GM12878 (cell line): Measurements from ENCODE around the gene GPR17. TPM values are rescaled to one million over a fixed set of nuclear protein-coding genes. Genes with fewer than 3 reads are reported as not detected.

ENCODE experiments used
- ATAC-seq: fragments of 200-7000 bp; cut with Tn5 transposase; 3 replicates; pipeline ENCODE4 v1.9.1; 2020; ENCODE audit warnings: mild to moderate bottlenecking, moderate library complexity
- BruUV-seq: library from RNA; stranded (reverse); fragments of 400-500 nt; replicated peaks from 2 replicates; lab custom pipeline; 2021; lab: Mats Ljungman, UMichigan
- CTCF ChIA-PET: fragments of 300-600 bp; sonication (Branson Sonifier 250); formaldehyde crosslinking; extraction: SDS; loops from one replicate; lab custom pipeline; 2021; ENCODE audit warnings: inconsistent platforms; lab: Yijun Ruan, JAX
- POLR2A ChIA-PET: fragments of 350-600 bp; formaldehyde crosslinking; extraction: SDS; loops from one replicate; lab custom pipeline; 2021; ENCODE audit warnings: inconsistent platforms; lab: Charles Lee
- RAD21 ChIA-PET: fragments of 300-600 bp; sonication (Branson Sonifier 250); formaldehyde crosslinking; loops from one replicate; lab custom pipeline; 2023; ENCODE audit warnings: antibody characterized with exemption; ENCODE audit not compliant: unreplicated experiment; lab: Charles Lee
- SMC1A ChIA-PET: fragments of 300-600 bp; sonication (Branson Sonifier 250); formaldehyde crosslinking; loops from one replicate; lab custom pipeline; 2023; ENCODE audit not compliant: unreplicated experiment, uncharacterized antibody; lab: Charles Lee
- DNase-seq: peaks from one replicate; pipeline ENCODE4 v3.0.0-alpha.2; 2011; ENCODE audit warnings: low read depth, low spot score
- FAIRE-seq: peaks from 3 replicates; lab custom pipeline; 2011; peaks lifted over from hg19 to GRCh38; lab: Jason Lieb, UNC
- H2AFZ ChIP-seq: 2 replicates; pipeline ENCODE4 v1.6.0; 2011; ENCODE audit warnings: low read depth, low read length, control low read depth; ENCODE audit not compliant: control insufficient read depth
- H3K27ac ChIP-seq: 2 replicates; pipeline ENCODE4 v1.5.1; 2011; ENCODE audit warnings: control low read depth; ENCODE audit not compliant: control insufficient read depth, insufficient read depth
- H3K27me3 ChIP-seq, 2 experiments: replicated peaks in 1 of 2; 2 replicates each; pipeline versions ENCODE4 v1.6.0 to v1.6.1; 2011; ENCODE audit warnings: low read length in 1 of 2; ENCODE audit not compliant: control insufficient read depth in 2 of 2, insufficient read depth in 2 of 2
- H3K36me3 ChIP-seq, 2 experiments: 2 replicates each; pipeline ENCODE4 v1.5.1; 2011; ENCODE audit warnings: low read length in 1 of 2; ENCODE audit not compliant: control insufficient read depth in 2 of 2, insufficient read depth in 2 of 2
- H3K4me1 ChIP-seq: 2 replicates; pipeline ENCODE4 v1.6.1; 2011; ENCODE audit warnings: mild to moderate bottlenecking, low read length, moderate library complexity, mixed read lengths; ENCODE audit not compliant: control insufficient read depth, insufficient read depth
- H3K4me2 ChIP-seq: 2 replicates; pipeline ENCODE4 v1.6.0; 2011; ENCODE audit warnings: control low read depth; ENCODE audit not compliant: control insufficient read depth, insufficient read depth
- H3K4me3 ChIP-seq: fragments of 200-600 bp; sonication (generic); 2 replicates; pipeline ENCODE4 v1.5.1; 2016
- H3K79me2 ChIP-seq: 2 replicates; pipeline ENCODE4 v1.6.0; 2011; ENCODE audit warnings: low read length; ENCODE audit not compliant: control insufficient read depth, insufficient read depth
- H3K9ac ChIP-seq: 2 replicates; pipeline ENCODE4 v1.8.0; 2011; ENCODE audit warnings: low read length, control low read depth, mixed read lengths; ENCODE audit not compliant: control insufficient read depth, insufficient read depth
- H3K9me3 ChIP-seq: replicated peaks from 3 replicates; pipeline ENCODE4 v1.5.1; 2011; ENCODE audit warnings: mild to moderate bottlenecking, low read length; ENCODE audit not compliant: control insufficient read depth, insufficient read depth
- H4K20me1 ChIP-seq: 2 replicates; pipeline ENCODE4 v1.6.0; 2011; ENCODE audit not compliant: control insufficient read depth, insufficient read depth
- ATF3 ChIP-seq: IDR thresholded peaks from 2 replicates; pipeline ENCODE4 v1.6.1; 2011; ENCODE audit warnings: low read depth, mild to moderate bottlenecking, low read length, moderate library complexity, borderline replicate concordance; ENCODE audit errors: extremely low read depth
- ATF7 ChIP-seq: fragments of 450-650 bp; IDR thresholded peaks from 2 replicates; pipeline ENCODE4 v1.6.1; 2016; ENCODE audit warnings: low read depth, mild to moderate bottlenecking
- CTCF ChIP-seq, 3 experiments: IDR thresholded peaks in 2 of 3; conservative IDR thresholded peaks in 1 of 3; 2 replicates each; pipeline ENCODE4 v1.5.1; 2011; ENCODE audit warnings: low read depth in 3 of 3, low read length in 3 of 3, mild to moderate bottlenecking in 3 of 3, control low read depth in 2 of 3, moderate library complexity in 2 of 3, inconsistent platforms in 1 of 3, mixed read lengths in 1 of 3; ENCODE audit not compliant: control insufficient read depth in 2 of 3, insufficient read depth in 1 of 3; ENCODE audit errors: extremely low read depth in 1 of 3
- DPF2 ChIP-seq: fragments of 450-650 bp; IDR thresholded peaks from 2 replicates; pipeline ENCODE4 v1.6.1; 2017; ENCODE audit warnings: mild to moderate bottlenecking
- E2F4 ChIP-seq: IDR thresholded peaks from 2 replicates; pipeline ENCODE4 v1.6.1; 2012; ENCODE audit warnings: low read depth, low read length, improper control_type of control experiment
- GATAD2B ChIP-seq: fragments of 450-650 bp; conservative IDR thresholded peaks from 2 replicates; pipeline ENCODE4 v1.6.1; 2017; ENCODE audit warnings: low read depth, mild to moderate bottlenecking, moderate library complexity
- HCFC1 ChIP-seq: fragments of 150-350 bp; IDR thresholded peaks from 2 replicates; pipeline ENCODE4 v1.6.1; 2014; ENCODE audit warnings: low read length
- IKZF2 ChIP-seq, 2 experiments: fragments of 450-650 bp; IDR thresholded peaks; 2 replicates each; pipeline ENCODE4 v1.6.1; 2017; ENCODE audit warnings: mild to moderate bottlenecking in 2 of 2, moderate library complexity in 2 of 2
- JUNB ChIP-seq: IDR thresholded peaks from 2 replicates; pipeline ENCODE4 v1.6.1; 2016; ENCODE audit warnings: antibody characterized with exemption, mild to moderate bottlenecking
- MXI1 ChIP-seq: fragments of 150-350 bp; IDR thresholded peaks from 2 replicates; pipeline ENCODE4 v1.6.1; 2011; ENCODE audit warnings: low read depth, mild to moderate bottlenecking, inconsistent platforms, low read length, improper control_type of control experiment
- NFYB ChIP-seq: IDR thresholded peaks from 2 replicates; pipeline ENCODE4 v1.6.1; 2011; ENCODE audit warnings: low read depth, mild to moderate bottlenecking, low read length, improper control_type of control experiment, moderate library complexity; ENCODE audit not compliant: insufficient read depth
- POLR2A ChIP-seq: IDR thresholded peaks from 2 replicates; pipeline ENCODE4 v1.6.1; 2011; ENCODE audit warnings: low read depth, mild to moderate bottlenecking, low read length
- POLR2AphosphoS5 ChIP-seq: IDR thresholded peaks from 2 replicates; pipeline ENCODE4 v1.6.1; 2011; ENCODE audit warnings: mild to moderate bottlenecking, low read length, inconsistent platforms
- RAD21 ChIP-seq: IDR thresholded peaks from 2 replicates; pipeline ENCODE4 v1.6.1; 2011; ENCODE audit warnings: mild to moderate bottlenecking, low read depth, low read length, moderate library complexity; ENCODE audit not compliant: insufficient read depth
- RB1 ChIP-seq: fragments of 450-650 bp; formaldehyde crosslinking; IDR thresholded peaks from 2 replicates; pipeline ENCODE4 v1.6.1; 2017; ENCODE audit warnings: mild to moderate bottlenecking, borderline replicate concordance
- SIN3A ChIP-seq: IDR thresholded peaks from 2 replicates; pipeline ENCODE4 v1.6.1; 2012; ENCODE audit warnings: low read depth, low read length, improper control_type of control experiment
- SMC3 ChIP-seq: IDR thresholded peaks from 2 replicates; pipeline ENCODE4 v1.6.1; 2011; ENCODE audit warnings: low read length, improper control_type of control experiment, borderline replicate concordance
- ZBED1 ChIP-seq: IDR thresholded peaks from 2 replicates; pipeline ENCODE4 v1.6.1; 2016; ENCODE audit warnings: borderline replicate concordance
- ZBTB11 ChIP-seq: fragments of 450-650 bp; formaldehyde crosslinking; IDR thresholded peaks from 2 replicates; pipeline ENCODE4 v1.5.0; 2022; ENCODE audit warnings: mild to moderate bottlenecking, missing genetic modification characterization
- WGBS: methylation state at CpG from one replicate; pipeline ENCODE4 v1.1.6; 2016; ENCODE audit warnings: low lambda C conversion rate; ENCODE audit not compliant: insufficient replicate concordance, insufficient coverage; ENCODE audit errors: missing lambda C conversion rate; 5-methylcytosine and 5-hydroxymethylcytosine counted together
- in situ Hi-C: fragments of 300-500 bp; cut with MboI; formaldehyde crosslinking; loops from 9 replicates; pipeline ENCODE4 v1.14.3; 2018; ENCODE audit warnings: mixed read lengths
- intact Hi-C: fragments of 100-400 bp; cut with micrococcal nuclease; formaldehyde crosslinking; loops from one replicate; pipeline ENCODE4 v1.14.2; 2022; ENCODE audit not compliant: unreplicated experiment
- polyA plus RNA-seq, 11 experiments: library from polyadenylated mRNA; depleted of rRNA in 4 of 11; unstranded in 6 of 11; stranded (reverse) in 5 of 11; fragments of >200 nt; fragmentation: Nextera tagmentation in 4 of 11; fragmentation: Illumina TruSeq in 1 of 11; extraction: Ambion mirVana in 4 of 11; extraction: Trizol in 1 of 11; gene quantifications; 1 replicate in 1 of 11; 2 replicates in 10 of 11; pipeline versions ENCODE4 v1.2.1 to v1.2.3, GENCODE V29; 2011 to 2016; ENCODE audit warnings: inconsistent platforms in 2 of 11, missing spikeins in 2 of 11, low read depth in 1 of 11
- total RNA-seq, 4 experiments: library from RNA; depleted of rRNA in 3 of 4; stranded (reverse); fragments of >200 nt in 3 of 4; fragmentation: Illumina TruSeq in 1 of 4; extraction: Trizol in 1 of 4; gene quantifications; 2 replicates each; pipeline versions ENCODE4 v1.2.1 to v1.2.3, GENCODE V29; 2013 to 2021

GPR17 gene
- total and polyA plus RNA-seq, 10 of the 15 experiments (the other 5 are each of a cell fraction or from before 2014, with no cell fraction given), result not detected

GRCh38 chr2:127649684-127650040 is 3.7 kb downstream of the GPR17 start:
- H3K9ac ChIP-seq, result no peak overlapping the region
- no TSS peak for BruUV-seq
- ATAC-seq, result peak; percentile 93
- in situ Hi-C loops (loop anchor here (5.0 kb wide), 1 partner anchor 452 kb away; no protein-coding TSS in a partner anchor), intact Hi-C loops (loop anchor here (1.0 to 5.0 kb wide), 3 partner anchors 58 to 452 kb away; partner anchors contain the start of gene IWS1)
- ChIA-PET POLR2A (interaction anchor here (0.6 kb wide), 1 partner anchor 151 kb away, joined by 3 read pairs; no protein-coding TSS in a partner anchor), RAD21 (interaction anchor here (0.7 to 2.3 kb wide), 3 partner anchors 57 to 82 kb away, joined by 3 to 23 read pairs (median 3); no protein-coding TSS in a partner anchor), CTCF (interaction anchor here (0.8 to 8.3 kb wide), 10 partner anchors 9 to 172 kb away, joined by 3 to 90 read pairs (median 4); partner anchors contain the start of gene WDR33), SMC1A (interaction anchor here (0.6 to 4.6 kb wide), 4 partner anchors 36 to 172 kb away, joined by 3 to 26 read pairs (median 4); no protein-coding TSS in a partner anchor)
- no peaks in the 10 kb centered on the region for H3K4me1 ChIP-seq
- no peaks in the 10 kb centered on the region for H4K20me1 ChIP-seq
- FAIRE-seq, result peak; percentile 62
- no peaks in the 10 kb centered on the region for H3K79me2 ChIP-seq
- no peaks in the 10 kb centered on the region for H3K9me3 ChIP-seq
- no peak overlapping the region for H3K4me2 ChIP-seq
- H3K4me3 ChIP-seq, result no peak overlapping the region
- no peaks in the 10 kb centered on the region for H3K27me3 ChIP-seq
- H2AFZ ChIP-seq, result no peak overlapping the region
- no peaks in the 10 kb centered on the region for H3K36me3 ChIP-seq
- WGBS, result 5% methylated on average over 7 of the region's 7 CpGs
- peak; percentile 7 for DNase-seq
- H3K27ac ChIP-seq, result no peak overlapping the region
- TF ChIP-seq NFYB (no peak), ZBED1 (no peak), IKZF2 (IDR thresholded peaks at IDR 0.05) (no peak), GATAD2B (no peak), POLR2A (no peak), ATF7 (no peak), ZBTB11 (CRISPR knock-in tag) (no peak), ATF3 (no peak), HCFC1 (no peak), JUNB (no peak), E2F4 (no peak), SIN3A (no peak), CTCF (IDR thresholded peaks at IDR 0.05 in 2 of 3, conservative IDR thresholded peaks at IDR 0.05 in 1 of 3; ENCODE audit: control insufficient read depth in 2 of 3, extremely low read depth in 1 of 3, insufficient read depth in 1 of 3, low read depth in 3 of 3, low read length in 3 of 3) (peak; percentile 78 to 82 (median 80)), RAD21 (peak; percentile 79), RB1 (no peak), MXI1 (no peak), DPF2 (no peak), SMC3 (peak; percentile 77), POLR2AphosphoS5 (no peak)
